ENCODE results near the gene SLC16A9. TPM values are rescaled to one million over a fixed set of nuclear protein-coding genes. Genes with fewer than 3 reads are reported as not detected.

Gene SLC16A9
- total and polyA plus RNA-seq, 5 donors, result 0.48 to 4.3 (median 1.1) TPM

GRCh38 chr10:59719374-59719773 lies 9.7 kb upstream of the SLC16A9 start:
- intact Hi-C loops (cut with DNase I), result no loop called here

GRCh38 chr10:59718257-59718656 lies 8.6 kb upstream of the SLC16A9 start:
- Histone ChIP-seq H3K27me3 (ENCODE audit: control insufficient read depth, insufficient read depth) (no peaks in the 10 kb centered on the region), H3K4me3 (ENCODE audit: low read length) (no peak overlapping the region), H3K9me3 (ENCODE audit: control insufficient read depth, low read length) (no peaks in the 10 kb centered on the region), H3K27ac (ENCODE audit: low read length) (no peak overlapping the region), H3K4me1 (ENCODE audit: control insufficient read depth, insufficient read depth, low read length) (no peaks in the 10 kb centered on the region)
- intact Hi-C loops (cut with DNase I), result no loop called here
- ATAC-seq (no peak), DNase-seq (no peak)
- 74% methylated on average over 2 of the region's 2 CpGs for WGBS

More at GRCh38 chr10:59719374-59719773, 9.7 kb upstream of the SLC16A9 start:
- no peak for DNase-seq
- H3K27ac ChIP-seq (ENCODE audit: low read length), result no peak overlapping the region
- ATAC-seq, result no peak
- WGBS, result 63% methylated on average over 2 of the region's 2 CpGs
- no peak overlapping the region for H3K4me3 ChIP-seq (ENCODE audit: low read length)
- H3K27me3 ChIP-seq (ENCODE audit: control insufficient read depth, insufficient read depth), result no peaks in the 10 kb centered on the region
- no peaks in the 10 kb centered on the region for H3K4me1 ChIP-seq (ENCODE audit: control insufficient read depth, insufficient read depth, low read length)
- no peaks in the 10 kb centered on the region for H3K9me3 ChIP-seq (ENCODE audit: control insufficient read depth, low read length)

DNA sequence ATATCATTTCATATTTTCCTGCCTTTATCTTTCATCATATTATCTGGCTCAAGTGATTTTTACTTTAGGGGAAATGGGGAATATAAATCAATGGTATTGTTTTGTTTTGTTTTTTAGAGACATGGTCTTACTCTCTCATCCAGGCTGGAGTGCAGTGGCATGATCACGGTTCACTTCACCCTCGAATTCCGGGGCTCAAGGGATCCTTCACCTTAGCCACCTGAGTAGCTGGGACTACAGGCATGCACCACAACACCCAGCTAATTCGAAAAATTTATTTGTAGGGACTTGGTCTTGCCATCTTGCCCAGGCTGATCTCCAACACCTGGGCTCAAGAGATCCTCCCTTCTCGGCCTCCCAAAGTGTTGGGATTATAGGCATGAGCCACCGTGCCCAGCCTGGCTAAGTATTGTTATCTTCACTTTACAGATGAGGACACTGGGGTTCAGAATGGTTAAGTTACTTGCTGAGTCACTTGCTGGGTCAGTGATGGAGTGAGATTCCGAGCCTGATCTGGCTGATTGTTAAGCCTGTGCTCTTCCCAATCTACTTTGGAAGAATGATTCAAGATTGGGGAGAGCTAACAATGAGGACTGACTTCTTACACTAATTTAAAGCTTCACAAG lies 3.7 kb upstream of the SLC16A9 start:
- H3K27me3 ChIP-seq (ENCODE audit: control insufficient read depth, insufficient read depth), result no peaks in the 10 kb centered on the region
- intact Hi-C loops (cut with DNase I), result no loop called here
- H3K27ac ChIP-seq (ENCODE audit: low read length), result no peak overlapping the region
- no peak for ATAC-seq
- H3K9me3 ChIP-seq (ENCODE audit: control insufficient read depth, low read length), result no peaks in the 10 kb centered on the region
- 89% methylated on average over 7 of the region's 7 CpGs for WGBS
- DNase-seq, result no peak
- H3K4me1 ChIP-seq (ENCODE audit: control insufficient read depth, insufficient read depth, low read length), result no peaks in the 10 kb centered on the region
- no peak overlapping the region for H3K4me3 ChIP-seq (ENCODE audit: low read length)

DNA sequence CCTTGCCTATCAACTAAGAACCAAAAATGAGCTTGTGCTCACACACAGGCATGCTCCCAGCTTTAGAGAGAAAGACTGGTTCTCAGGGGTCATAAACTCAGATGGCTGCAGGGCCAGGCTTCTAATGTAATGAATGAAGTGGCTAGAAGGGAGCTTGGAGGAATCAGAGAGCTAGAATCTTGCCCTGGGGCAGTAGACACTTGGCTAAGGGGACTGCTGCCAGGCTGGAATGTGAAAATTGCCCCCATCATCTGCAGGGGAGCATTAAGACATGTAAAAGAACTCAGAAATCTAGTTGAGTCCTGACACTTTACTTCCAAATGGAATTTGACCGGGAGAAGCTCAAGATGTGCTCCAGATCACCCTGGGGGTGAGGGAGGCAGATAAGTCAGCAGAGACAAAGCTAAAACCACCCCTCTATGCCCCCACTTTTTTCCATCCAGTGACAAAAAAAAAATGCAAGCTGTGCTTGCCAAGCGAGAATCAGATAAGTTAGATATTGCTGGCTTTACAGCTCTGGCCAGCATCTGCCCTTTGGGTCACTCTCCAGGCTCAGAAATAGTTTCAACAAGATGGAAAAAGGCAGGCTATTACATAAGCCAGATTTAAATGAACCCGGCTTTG lies 2.3 kb upstream of the SLC16A9 start:
- Histone ChIP-seq H3K4me3 (ENCODE audit: low read length) (no peak overlapping the region), H3K9me3 (ENCODE audit: control insufficient read depth, low read length) (no peaks in the 10 kb centered on the region), H3K4me1 (ENCODE audit: control insufficient read depth, insufficient read depth, low read length) (no peaks in the 10 kb centered on the region), H3K27ac (ENCODE audit: low read length) (no peak overlapping the region), H3K27me3 (ENCODE audit: control insufficient read depth, insufficient read depth) (no peaks in the 10 kb centered on the region)
- 37% methylated on average over 3 of the region's 3 CpGs for WGBS
- DNase-seq (no peak), ATAC-seq (no peak)
- intact Hi-C loops (cut with DNase I), result no loop called here

- intact Hi-C loops (cut with DNase I), result no loop called here
- no peaks in the 10 kb centered on the region for H3K4me1 ChIP-seq (ENCODE audit: control insufficient read depth, insufficient read depth, low read length)
- peak; percentile 20 to 67 (median 65) for DNase-seq
- peak; percentile 42 to 47 for ATAC-seq
- no peaks in the 10 kb centered on the region for H3K9me3 ChIP-seq (ENCODE audit: control insufficient read depth, low read length)
- H3K4me3 ChIP-seq (ENCODE audit: low read length), result peak overlapping the region; percentile 73
- H3K27ac ChIP-seq (ENCODE audit: low read length), result no peak overlapping the region
- 2% methylated on average over 42 of the region's 42 CpGs for WGBS
- H3K27me3 ChIP-seq (ENCODE audit: control insufficient read depth, insufficient read depth), result no peaks in the 10 kb centered on the region
Measured at GRCh38 chr10:59708816-59709394, 745 bp downstream of the SLC16A9 start.

GRCh38 chr10:59706851-59707797 lies 2.5 kb downstream of the SLC16A9 start:
- no peak for ATAC-seq
- Histone ChIP-seq H3K27me3 (ENCODE audit: control insufficient read depth, insufficient read depth) (no peaks in the 10 kb centered on the region), H3K27ac (ENCODE audit: low read length) (no peak overlapping the region), H3K9me3 (ENCODE audit: control insufficient read depth, low read length) (no peaks in the 10 kb centered on the region), H3K4me3 (ENCODE audit: low read length) (no peak overlapping the region), H3K4me1 (ENCODE audit: control insufficient read depth, insufficient read depth, low read length) (no peaks in the 10 kb centered on the region)
- no peak for DNase-seq
- intact Hi-C loops (cut with DNase I), result no loop called here
- WGBS, result 95% methylated on average over 8 of the region's 8 CpGs

DNA sequence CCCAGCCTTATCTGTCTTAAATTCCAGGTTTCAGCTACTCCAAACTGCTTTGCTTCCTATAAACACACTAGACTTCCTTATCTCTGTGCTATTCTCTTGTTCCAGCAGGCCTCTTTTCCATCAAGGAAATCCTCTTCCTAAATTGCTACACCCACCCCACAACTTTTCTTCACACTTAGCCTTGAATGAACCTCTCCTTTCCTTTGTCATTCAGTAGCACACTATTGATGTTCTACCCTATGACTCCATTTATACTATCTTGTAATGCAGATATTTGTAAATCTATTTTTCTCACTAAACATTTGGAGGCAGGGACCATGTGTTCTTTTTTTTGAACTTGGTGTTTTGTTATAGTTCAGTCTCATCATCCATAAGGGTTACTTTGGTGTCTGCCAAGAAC lies 3.7 kb downstream of the SLC16A9 start:
- Histone ChIP-seq H3K9me3 (ENCODE audit: control insufficient read depth, low read length) (no peaks in the 10 kb centered on the region), H3K4me3 (ENCODE audit: low read length) (no peak overlapping the region), H3K27me3 (ENCODE audit: control insufficient read depth, insufficient read depth) (no peaks in the 10 kb centered on the region), H3K4me1 (ENCODE audit: control insufficient read depth, insufficient read depth, low read length) (no peaks in the 10 kb centered on the region), H3K27ac (ENCODE audit: low read length) (no peak overlapping the region)
- intact Hi-C loops (cut with DNase I), result no loop called here
- DNase-seq (no peak), ATAC-seq (no peak)

DNA sequence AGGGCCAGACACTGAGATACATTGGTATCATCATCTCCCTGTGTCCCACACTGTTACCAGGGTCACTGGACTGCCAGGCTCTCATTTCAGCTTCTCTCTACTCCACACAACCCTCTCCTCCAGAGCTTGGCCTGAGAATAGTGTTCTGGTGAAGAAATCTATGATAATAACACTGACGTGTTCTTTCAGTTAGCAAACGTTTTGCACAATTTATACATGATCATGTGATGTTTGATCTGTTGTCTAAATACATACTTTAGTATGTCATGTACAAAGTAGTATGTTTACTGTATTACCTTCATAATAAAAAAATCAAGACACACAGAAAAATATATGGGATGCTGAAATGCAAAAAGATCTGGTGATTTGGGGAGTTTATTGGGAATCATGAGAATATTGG lies 5.0 kb downstream of the SLC16A9 start:
- intact Hi-C loops (cut with DNase I), result no loop called here
- ATAC-seq (no peak), DNase-seq (no peak)
- H3K9me3 ChIP-seq (ENCODE audit: control insufficient read depth, low read length), result no peaks in the 10 kb centered on the region
- H3K27ac ChIP-seq (ENCODE audit: low read length), result no peak overlapping the region
- no peaks in the 10 kb centered on the region for H3K4me1 ChIP-seq (ENCODE audit: control insufficient read depth, insufficient read depth, low read length)
- H3K27me3 ChIP-seq (ENCODE audit: control insufficient read depth, insufficient read depth), result no peaks in the 10 kb centered on the region
- no peak overlapping the region for H3K4me3 ChIP-seq (ENCODE audit: low read length)
- WGBS, result 57% methylated on average over 2 of the region's 2 CpGs

- no peaks in the 10 kb centered on the region for H3K4me1 ChIP-seq (ENCODE audit: control insufficient read depth, insufficient read depth, low read length)
- no peaks in the 10 kb centered on the region for H3K9me3 ChIP-seq (ENCODE audit: control insufficient read depth, low read length)
- ATAC-seq, result no peak
- no peak overlapping the region for H3K4me3 ChIP-seq (ENCODE audit: low read length)
- no peak for DNase-seq
- no peak overlapping the region for H3K27ac ChIP-seq (ENCODE audit: low read length)
- no peaks in the 10 kb centered on the region for H3K27me3 ChIP-seq (ENCODE audit: control insufficient read depth, insufficient read depth)
- WGBS, result 86% methylated on average over 4 of the region's 4 CpGs
- intact Hi-C loops (cut with DNase I), result no loop called here
Measured at GRCh38 chr10:59702347-59702746, 7.3 kb downstream of the SLC16A9 start.

GRCh38 chr10:59700709-59701108 lies 8.9 kb downstream of the SLC16A9 start:
- DNase-seq (no peak), ATAC-seq (no peak)
- no peak overlapping the region for H3K27ac ChIP-seq (ENCODE audit: low read length)
- H3K9me3 ChIP-seq (ENCODE audit: control insufficient read depth, low read length), result no peaks in the 10 kb centered on the region
- no peaks in the 10 kb centered on the region for H3K27me3 ChIP-seq (ENCODE audit: control insufficient read depth, insufficient read depth)
- WGBS, result 46% methylated on average over 4 of the region's 4 CpGs
- no peak overlapping the region for H3K4me3 ChIP-seq (ENCODE audit: low read length)
- intact Hi-C loops (cut with DNase I), result no loop called here
- H3K4me1 ChIP-seq (ENCODE audit: control insufficient read depth, insufficient read depth, low read length), result no peaks in the 10 kb centered on the region

DNA sequence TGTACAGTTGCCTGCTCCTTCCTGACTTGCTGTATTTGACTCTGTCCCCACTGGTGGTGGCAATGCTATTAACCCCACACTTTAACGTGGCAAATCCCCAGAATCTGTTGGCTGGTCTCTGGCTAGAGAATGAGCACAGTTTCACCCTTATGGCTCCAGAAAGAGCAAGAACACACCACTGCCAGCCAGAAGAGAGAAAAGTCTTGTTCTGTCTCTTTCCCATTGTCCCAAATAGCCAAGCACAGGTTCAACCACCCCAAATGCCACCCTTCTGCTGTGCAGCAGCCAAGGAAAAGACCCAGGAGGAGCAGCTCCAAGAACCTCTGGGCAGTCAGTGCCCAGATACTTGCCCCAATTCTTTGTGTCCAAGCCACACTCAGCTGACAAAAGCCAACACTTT lies 11.3 kb downstream of the SLC16A9 start:
- H3K27ac ChIP-seq (ENCODE audit: low read length), result no peak overlapping the region
- H3K4me1 ChIP-seq (ENCODE audit: control insufficient read depth, insufficient read depth, low read length), result no peaks in the 10 kb centered on the region
- ATAC-seq (no peak), DNase-seq (no peak)
- no peaks in the 10 kb centered on the region for H3K9me3 ChIP-seq (ENCODE audit: control insufficient read depth, low read length)
- H3K27me3 ChIP-seq (ENCODE audit: control insufficient read depth, insufficient read depth), result no peaks in the 10 kb centered on the region
- WGBS, result 58% methylated on average over 1 of the region's 1 CpG
- intact Hi-C loops (cut with DNase I), result no loop called here
- H3K4me3 ChIP-seq (ENCODE audit: low read length), result no peak overlapping the region
